Activated CD4-positive, alpha-beta T cell treated with anti-CD3 and anti-CD28 coated beads for 4 hours (primary cell): ENCODE data around the gene PEA15.

Experiments
- DNase-seq, 2 donors: peaks; one replicate each; pipeline ENCODE4 v3.0.0-alpha.2; 2020

The PEA15 gene

DNA sequence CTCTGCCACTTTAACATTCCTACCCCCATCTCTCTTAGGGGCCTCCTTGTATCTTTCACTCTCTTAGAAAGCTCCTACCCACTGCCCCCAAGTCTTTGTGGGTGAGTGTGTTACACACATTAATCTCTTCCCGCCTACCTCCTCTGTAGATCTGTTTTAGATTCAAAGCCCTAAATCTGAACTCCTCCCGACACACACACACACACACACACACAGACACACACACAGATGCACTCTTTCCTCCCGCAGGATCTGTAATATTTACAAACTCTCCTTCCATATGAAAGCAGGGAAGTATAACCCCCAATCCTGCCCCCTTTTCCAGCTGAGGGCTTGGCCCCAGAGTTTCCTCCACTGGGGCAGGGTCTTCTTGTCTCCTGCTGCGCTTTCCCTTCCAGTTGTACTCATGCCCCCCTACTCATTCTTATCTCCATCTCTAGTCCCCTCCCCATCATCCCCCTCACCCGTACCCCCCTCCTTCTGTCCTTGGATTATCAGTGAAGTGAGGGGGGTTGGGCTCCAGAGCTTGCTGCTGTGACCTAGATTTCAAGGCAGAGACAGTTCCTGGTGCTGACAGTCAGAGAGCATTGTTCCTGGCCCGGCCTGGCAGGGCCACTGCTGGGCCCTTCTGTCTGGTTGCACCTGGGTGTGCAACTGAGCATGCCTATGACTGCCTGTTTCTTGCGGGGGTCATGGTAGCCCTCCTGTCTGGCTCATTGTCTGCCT is 4.3 kb downstream of the PEA15 start:
- DNase-seq, result no peak

DNA sequence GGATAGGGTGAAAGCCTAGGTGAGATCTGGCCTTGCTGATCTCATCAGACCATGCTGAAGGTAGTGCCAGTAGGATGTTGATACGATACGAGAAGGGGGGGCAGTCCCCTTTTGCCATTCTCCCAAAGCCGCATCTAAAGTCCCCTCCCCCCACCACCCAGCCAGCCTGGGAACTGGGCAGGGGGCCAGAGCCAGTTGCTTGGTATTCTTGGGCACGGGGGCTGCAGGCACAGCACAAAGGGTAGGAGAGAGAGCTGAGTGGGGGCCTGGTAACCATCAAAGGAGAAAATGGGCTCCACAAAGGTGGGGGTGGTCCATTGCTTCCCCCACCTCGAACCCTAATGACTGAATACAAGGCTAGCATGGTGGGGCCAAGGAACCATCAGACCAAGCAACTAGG is 5.4 kb downstream of the PEA15 start:
- no peak for DNase-seq

- no peak for DNase-seq
Observed at GRCh38 chr1:160211046-160211790, 6.0 kb downstream of the PEA15 start.

GRCh38 chr1:160214481-160215140 is 9.4 kb downstream of the PEA15 start:
- no peak for DNase-seq

DNA sequence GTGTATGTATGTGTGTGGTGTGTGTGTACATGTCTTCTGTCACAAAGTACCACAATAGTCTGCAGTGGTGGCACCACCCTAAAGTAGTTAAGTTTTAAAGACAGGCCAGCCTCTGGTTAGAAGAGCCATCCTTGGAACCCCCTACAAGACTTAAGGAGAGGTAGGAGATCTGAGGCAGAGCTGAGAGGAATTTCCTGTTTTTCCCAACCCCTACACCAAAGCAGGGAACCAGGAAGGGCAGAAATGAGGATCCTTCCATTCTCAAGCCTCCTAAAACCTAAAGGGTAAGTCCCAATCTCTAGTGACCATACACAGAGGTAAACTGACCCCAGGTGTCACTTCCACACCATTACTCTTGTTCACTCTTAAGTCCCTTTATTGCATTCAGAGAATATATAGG is 11.1 kb downstream of the PEA15 start:
- no peak for DNase-seq

DNA sequence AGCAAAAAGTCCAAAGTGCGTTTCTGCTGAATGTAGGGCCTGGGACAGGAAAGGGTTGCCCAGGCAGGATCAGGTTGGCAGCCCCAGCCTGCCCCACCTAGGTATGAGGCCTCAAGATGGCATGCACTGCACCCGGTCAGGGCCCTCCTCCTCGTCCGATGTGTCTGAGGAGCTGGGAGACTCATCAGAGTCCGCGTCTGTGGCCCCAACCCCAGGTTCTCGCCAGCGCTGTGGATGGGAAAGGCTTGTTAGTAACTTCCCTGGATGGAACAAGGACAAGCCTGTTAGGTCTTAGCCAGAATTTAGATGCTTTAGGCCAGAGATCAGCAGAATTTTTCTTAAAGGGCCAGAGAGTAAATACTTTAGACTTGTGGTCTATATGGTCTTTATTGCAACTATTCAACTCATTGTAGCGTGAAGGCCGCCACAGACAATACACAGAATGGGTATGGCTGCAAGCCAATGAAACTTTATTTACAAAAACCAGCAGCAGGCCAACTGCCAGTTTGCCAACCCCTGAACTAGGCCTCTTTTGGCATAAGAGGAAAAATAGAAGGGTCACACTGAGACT is 12.4 kb downstream of the PEA15 start:
- DNase-seq, result no peak

DNA sequence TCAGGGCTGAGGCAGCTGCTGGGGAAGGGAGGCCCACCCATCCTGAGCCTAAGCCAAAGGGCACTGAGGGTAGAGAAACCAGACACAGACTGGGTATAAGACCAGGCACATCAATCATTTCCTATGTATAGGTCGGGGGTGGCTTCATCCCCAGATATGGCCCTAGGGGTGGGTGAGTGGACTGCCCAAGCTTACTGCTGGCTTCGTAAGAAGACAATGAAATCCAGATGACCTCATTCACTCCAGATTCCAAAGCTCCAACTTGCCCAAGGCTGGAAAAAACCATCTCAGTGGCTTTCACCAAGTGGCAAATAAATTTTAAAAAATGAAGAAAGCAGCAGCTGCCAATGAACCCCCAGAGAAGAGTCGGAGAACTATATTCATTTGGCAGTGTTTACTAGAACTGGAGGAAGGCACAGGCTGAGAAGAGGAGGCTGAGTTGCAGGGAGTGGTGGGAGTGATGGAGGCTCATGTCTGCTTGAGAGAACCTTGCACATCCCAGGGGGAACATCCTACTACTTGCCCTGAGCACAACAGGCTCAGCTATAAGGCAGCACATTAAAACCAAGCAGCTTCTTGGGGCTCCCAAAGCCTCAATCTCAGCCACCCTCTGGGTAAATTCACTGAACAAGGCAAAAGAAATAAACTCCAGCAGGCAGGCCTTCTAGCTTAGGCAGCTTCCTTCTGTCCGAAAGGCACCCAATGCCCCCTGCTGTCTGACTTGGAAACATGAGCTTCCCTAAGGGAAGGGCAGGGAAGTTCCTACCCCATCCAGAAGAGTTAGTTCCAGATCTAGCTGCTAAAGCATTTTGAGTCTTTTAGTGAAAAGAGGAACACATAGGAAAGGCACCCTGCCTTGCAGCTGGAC is 14.1 kb downstream of the PEA15 start:
- no peak for DNase-seq

DNA sequence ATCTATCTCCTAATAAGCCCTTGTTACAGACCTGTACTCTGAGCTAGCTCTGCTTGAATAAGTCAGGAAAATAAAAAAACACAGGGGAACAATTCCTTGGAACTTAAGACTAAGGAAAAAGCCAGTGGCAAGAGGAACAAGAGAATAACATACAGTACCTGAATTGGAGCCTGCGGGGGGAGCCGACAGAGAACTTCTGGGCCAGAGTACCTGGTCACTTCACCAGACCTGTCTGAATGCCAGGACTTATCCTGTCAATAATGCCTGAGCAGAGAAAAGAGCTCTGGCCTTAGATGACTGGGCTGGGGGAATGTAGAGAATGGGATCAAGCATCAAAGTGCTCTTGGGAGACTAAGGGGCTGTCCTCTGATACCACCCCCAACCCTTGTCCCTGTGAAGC is 15.1 kb downstream of the PEA15 start:
- DNase-seq, result no peak

DNA sequence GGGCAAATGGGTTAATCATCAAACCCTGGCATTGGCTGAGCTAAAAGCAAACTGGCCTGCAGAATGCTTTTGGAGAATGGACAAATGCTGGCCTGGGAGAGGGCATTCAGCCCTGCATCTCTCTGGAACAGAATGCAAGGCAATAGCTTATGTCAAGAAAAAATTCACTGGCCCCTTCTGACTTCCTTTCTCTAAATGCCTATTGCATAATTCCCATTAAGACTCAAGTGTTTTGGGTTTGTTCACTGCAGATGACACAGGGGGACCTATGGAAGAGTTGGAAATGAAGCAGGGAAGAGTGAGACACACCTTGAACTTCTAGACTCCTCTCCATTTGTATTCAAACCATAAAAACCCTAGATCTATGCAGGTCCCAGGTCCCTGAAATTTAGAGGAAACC is 15.9 kb downstream of the PEA15 start:
- DNase-seq, result no peak

DNA sequence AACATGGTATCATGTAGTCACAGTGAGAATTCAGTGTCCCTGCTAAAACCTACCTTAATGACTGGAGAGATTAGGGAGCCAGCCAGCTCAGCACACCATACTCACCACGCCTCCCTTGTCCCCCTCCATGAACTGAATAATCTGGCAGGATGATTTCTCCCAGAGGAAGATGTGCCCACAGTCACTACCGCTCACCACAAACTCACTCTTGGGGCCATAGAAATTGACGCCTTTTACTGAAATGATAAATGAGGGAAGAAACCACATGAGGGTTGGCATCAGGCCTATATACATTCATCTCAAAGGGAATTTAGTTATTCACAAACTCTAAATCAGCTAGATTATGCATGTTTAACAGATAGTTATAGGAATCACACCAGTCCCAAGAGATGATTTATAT is 17.4 kb downstream of the PEA15 start:
- no peak for DNase-seq

GRCh38 chr1:160224606-160225005 is 19.4 kb downstream of the PEA15 start:
- DNase-seq, result no peak

DNA sequence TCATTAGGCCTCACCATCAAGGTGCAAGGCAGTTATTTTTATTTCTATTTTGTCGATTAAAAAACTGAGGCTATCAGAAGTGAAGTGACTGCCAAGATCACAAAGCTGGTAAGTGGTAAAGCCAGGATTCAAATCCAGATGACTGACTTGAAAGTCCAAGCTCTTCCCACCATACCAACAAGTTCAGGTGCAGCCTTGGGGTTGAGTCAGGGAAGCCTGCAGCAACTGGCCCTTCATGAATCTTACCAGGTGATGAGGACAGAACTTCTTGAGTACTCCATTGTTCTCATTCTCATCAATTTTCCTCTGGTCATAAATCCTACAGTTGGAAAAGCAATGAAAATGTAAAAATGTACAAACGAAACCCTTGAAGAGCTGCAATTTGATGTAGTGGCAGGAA is 20.2 kb downstream of the PEA15 start:
- DNase-seq, result no peak

DNA sequence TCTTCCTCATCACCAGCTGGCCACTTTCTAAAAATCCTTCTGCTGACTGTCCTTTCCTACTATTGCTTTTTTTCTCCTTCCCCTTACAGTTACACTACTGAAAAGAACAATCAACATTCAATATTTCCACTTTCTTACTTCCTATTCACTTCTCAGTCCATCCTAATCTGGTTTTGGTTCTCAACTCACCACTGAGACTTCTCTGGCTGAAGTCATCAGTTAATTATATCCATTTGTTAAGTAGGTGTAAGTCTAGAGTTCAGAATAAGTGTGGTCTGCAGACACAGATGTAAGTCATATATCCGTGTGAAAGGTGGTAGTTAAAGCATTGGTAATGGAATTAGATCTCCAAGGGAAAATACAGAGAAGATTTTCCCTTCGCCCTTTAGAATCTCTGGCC is 21.4 kb downstream of the PEA15 start:
- DNase-seq, result no peak

DNA sequence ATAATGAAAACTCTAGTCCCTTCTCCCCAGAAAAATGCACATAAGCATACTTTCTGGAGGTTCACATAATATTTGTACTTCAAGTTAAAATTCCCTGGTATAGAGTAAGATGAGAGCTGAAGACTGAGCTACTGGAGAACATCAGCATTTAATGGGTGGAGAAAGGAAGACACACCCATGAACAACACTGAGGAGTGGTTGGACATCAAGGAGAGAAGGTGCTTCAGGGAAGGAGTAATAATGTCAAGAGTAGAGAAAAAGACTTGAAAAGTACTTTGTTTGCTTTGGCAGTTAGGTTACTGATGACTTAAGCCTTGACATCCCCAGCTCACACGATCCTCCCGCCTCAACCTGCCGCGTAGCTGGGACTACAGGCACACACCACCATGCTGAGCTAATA is 21.9 kb downstream of the PEA15 start:
- DNase-seq, result no peak

DNA sequence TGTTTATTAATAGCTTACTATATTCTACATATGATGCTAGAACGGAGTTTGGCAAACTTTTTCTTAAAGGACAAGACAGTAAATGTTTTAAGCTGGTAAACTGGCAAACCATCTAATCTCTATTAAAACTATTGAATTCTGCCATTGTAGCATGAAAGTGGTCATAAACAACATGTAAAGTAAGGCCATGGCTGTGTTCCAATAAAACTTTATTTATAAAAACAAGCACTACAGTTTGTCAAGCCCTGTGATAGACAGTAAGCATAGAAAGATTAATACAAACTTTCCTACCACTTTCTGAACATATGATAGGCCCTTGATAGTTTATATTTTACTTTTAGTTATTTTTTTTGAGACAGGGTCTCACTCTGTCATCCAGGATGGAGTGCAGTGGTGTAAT is 22.4 kb downstream of the PEA15 start:
- DNase-seq, result no peak

GRCh38 chr1:160228431-160228830 is 23.2 kb downstream of the PEA15 start:
- no peak for DNase-seq

DNA sequence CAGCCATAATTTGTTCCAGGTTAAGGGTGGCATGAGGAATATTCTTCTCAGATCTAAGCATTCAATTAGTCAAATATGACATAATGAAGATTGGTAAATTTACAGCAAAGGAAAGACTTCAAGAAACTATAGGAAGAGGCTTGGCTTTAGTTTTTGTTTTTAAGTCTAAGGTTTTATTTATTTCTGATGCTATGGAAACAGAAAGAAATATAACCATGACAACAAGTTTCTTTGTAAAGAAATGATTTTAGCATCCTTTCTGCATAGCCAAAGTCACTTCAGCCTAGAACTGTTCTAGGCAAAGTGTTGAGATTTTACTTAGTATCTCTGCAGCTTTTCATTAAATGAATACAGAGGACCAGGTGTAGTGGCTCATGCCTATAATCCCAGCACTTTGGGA is 27.7 kb downstream of the PEA15 start:
- no peak for DNase-seq

- DNase-seq, result no peak
Observed at GRCh38 chr1:160236806-160237205, 31.6 kb downstream of the PEA15 start.

DNA sequence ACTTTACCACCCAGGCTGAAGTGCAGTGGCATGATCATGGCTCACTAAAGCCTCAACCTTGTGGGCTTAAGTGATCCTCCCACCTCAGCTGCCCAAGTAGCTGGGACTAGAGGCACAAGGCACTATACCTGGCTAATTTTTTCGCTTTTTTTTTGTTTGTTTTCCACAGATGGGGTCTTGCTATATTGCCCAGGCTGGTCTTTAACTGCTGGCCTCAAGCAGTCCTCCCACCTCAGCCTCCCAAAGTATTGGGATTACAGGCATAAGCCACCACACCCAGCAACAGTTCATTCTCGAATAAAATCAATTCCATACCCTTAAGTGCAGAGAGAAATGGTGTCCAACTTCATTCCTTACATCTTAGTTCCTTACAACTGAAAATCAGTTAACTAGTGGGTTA is 32.4 kb downstream of the PEA15 start:
- DNase-seq, result no peak

DNA sequence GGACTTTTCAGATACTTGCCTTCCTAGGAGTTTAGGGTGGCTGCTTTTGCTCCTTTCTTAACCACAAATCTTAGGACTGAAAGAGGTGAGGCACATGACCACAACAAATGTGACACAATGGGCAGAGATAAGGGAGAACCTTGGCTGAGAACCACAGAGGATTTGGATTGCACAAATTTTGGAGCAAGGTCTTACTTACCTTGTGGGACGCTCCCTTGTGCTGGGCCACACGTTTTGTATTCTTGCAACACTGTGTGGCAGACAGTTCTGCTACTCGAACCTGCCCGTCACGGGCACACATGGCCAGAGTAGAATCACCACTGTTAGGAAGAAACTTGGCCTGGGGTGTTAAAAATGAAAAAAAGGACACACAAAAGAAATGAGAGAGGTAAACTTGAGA is 33.2 kb downstream of the PEA15 start:
- DNase-seq, result no peak

GRCh38 chr1:160239582-160240299 is 34.6 kb downstream of the PEA15 start:
- no peak for DNase-seq

GRCh38 chr1:160243767-160244166 is 38.6 kb downstream of the PEA15 start:
- no peak for DNase-seq
